H1 (cell line): Measurements from ENCODE around the gene WWC1. TPM values are rescaled to one million over a fixed set of nuclear protein-coding genes. Genes with fewer than 3 reads are reported as not detected.

Experiments used
- CTCF ChIA-PET: fragments of 300-600 bp; sonication (Branson Sonifier 250); formaldehyde crosslinking; loops from one replicate; lab custom pipeline; 2021; ENCODE audit not compliant: partially characterized antibody; lab: Charles Lee
- POLR2A ChIA-PET: fragments of 300-600 bp; sonication (Branson Sonifier 250); formaldehyde crosslinking; loops from one replicate; lab custom pipeline; 2021; ENCODE audit warnings: inconsistent platforms; ENCODE audit not compliant: partially characterized antibody; lab: Charles Lee
- DNase-seq, 2 experiments: peaks; one replicate each; pipeline versions ENCODE4 v3.0.0 to v3.0.0-alpha.2; 2010 to 2022; ENCODE audit warnings: low spot score in 2 of 2, low read depth in 1 of 2, mixed read lengths in 1 of 2
- FAIRE-seq: peaks from 2 replicates; lab custom pipeline; 2011; peaks lifted over from hg19 to GRCh38; lab: Jason Lieb, UNC
- H2AFZ ChIP-seq: 2 replicates; pipeline ENCODE4 v1.8.1; 2012; ENCODE audit warnings: low read length, inconsistent platforms
- H2AK5ac ChIP-seq: 2 replicates; pipeline ENCODE4 v1.6.1; 2013; ENCODE audit warnings: low read depth, low read length
- H2BK120ac ChIP-seq: replicated peaks from 2 replicates; pipeline ENCODE3; 2013; ENCODE audit warnings: low read depth, low read length, inconsistent platforms
- H2BK12ac ChIP-seq: 2 replicates; pipeline ENCODE4 v1.6.1; 2013; ENCODE audit warnings: low read depth, low read length
- H2BK15ac ChIP-seq: 2 replicates; pipeline ENCODE4 v1.6.1; 2013; ENCODE audit warnings: low read length
- H2BK20ac ChIP-seq: 2 replicates; pipeline ENCODE4 v1.6.1; 2013; ENCODE audit warnings: low read length
- H2BK5ac ChIP-seq: 2 replicates; pipeline ENCODE4 v1.6.1; 2013; ENCODE audit warnings: low read depth, low read length
- H3K14ac ChIP-seq: 2 replicates; pipeline ENCODE4 v1.6.1; 2013; ENCODE audit warnings: inconsistent platforms; ENCODE audit not compliant: insufficient read length
- H3K18ac ChIP-seq: 2 replicates; pipeline ENCODE4 v1.6.1; 2013; ENCODE audit warnings: low read length; ENCODE audit errors: extremely low read depth
- H3K23ac ChIP-seq: 2 replicates; pipeline ENCODE4 v1.6.1; 2013; ENCODE audit warnings: inconsistent platforms; ENCODE audit not compliant: insufficient read length
- H3K23me2 ChIP-seq: 2 replicates; pipeline ENCODE4 v1.6.1; 2013; ENCODE audit warnings: low read depth, low read length
- H3K27ac ChIP-seq: 2 replicates; pipeline ENCODE4 v1.6.1; 2011; ENCODE audit warnings: low read depth, low read length, inconsistent platforms
- H3K27me3 ChIP-seq, 4 experiments: replicated peaks in 1 of 4; 1 replicate in 1 of 4; 2 replicates in 3 of 4; pipeline versions ENCODE4 v1.6.1 to v1.8.1; 2011 to 2013; ENCODE audit warnings: low read length in 3 of 4, mild to moderate bottlenecking in 3 of 4, inconsistent platforms in 2 of 4, mixed read lengths in 2 of 4, moderate library complexity in 1 of 4; ENCODE audit not compliant: control insufficient read depth in 3 of 4, insufficient read depth in 3 of 4; ENCODE audit errors: extremely low read depth in 1 of 4
- H3K36me3 ChIP-seq, 4 experiments: 2 replicates each; pipeline versions ENCODE4 v1.6.1 to v1.8.1; 2011 to 2013; ENCODE audit warnings: mild to moderate bottlenecking in 4 of 4, low read length in 3 of 4, moderate library complexity in 2 of 4, control low read depth in 1 of 4, inconsistent platforms in 1 of 4; ENCODE audit not compliant: insufficient read depth in 4 of 4, control insufficient read depth in 2 of 4
- H3K4ac ChIP-seq: replicated peaks from 2 replicates; pipeline ENCODE3; 2013; ENCODE audit warnings: low read length, low read depth, mixed read lengths, inconsistent platforms; ENCODE audit not compliant: insufficient read length
- H3K4me1 ChIP-seq, 4 experiments: replicated peaks in 1 of 4; 1 replicate in 1 of 4; 2 replicates in 3 of 4; pipeline versions ENCODE4 v1.6.1 to v1.8.1; 2011 to 2013; ENCODE audit warnings: low read length in 3 of 4, inconsistent platforms in 2 of 4, mixed read lengths in 1 of 4; ENCODE audit not compliant: insufficient read depth in 4 of 4, control insufficient read depth in 3 of 4
- H3K4me2 ChIP-seq, 2 experiments: 2 replicates each; pipeline versions ENCODE4 v1.6.1 to v1.8.1; 2011 to 2013; ENCODE audit warnings: low read depth in 2 of 2, low read length in 2 of 2, control low read depth in 1 of 2, inconsistent platforms in 1 of 2, mild to moderate bottlenecking in 1 of 2; ENCODE audit not compliant: insufficient read depth in 1 of 2
- H3K4me3 ChIP-seq, 4 experiments: fragments of 200-600, 300-600 bp in 1 of 4; sonication (generic), shearing (Covaris generic), sonication (Bioruptor Twin) in 1 of 4; 2 replicates each; pipeline versions ENCODE4 v1.5.1 to v1.8.1; 2011 to 2016; ENCODE audit warnings: low read length in 4 of 4, low read depth in 3 of 4, control low read depth in 2 of 4, inconsistent platforms in 2 of 4, mild to moderate bottlenecking in 2 of 4, mixed read lengths in 1 of 4, moderate library complexity in 1 of 4; ENCODE audit not compliant: insufficient read depth in 2 of 4; ENCODE audit errors: extremely low read depth in 1 of 4
- H3K56ac ChIP-seq: replicated peaks from 2 replicates; pipeline ENCODE3; 2013; ENCODE audit warnings: low read depth, mild to moderate bottlenecking, mixed read lengths, low read length, inconsistent platforms; ENCODE audit not compliant: insufficient read length
- H3K79me1 ChIP-seq: 2 replicates; pipeline ENCODE4 v1.6.1; 2013; ENCODE audit warnings: low read depth, low read length, control low read depth
- H3K79me2 ChIP-seq, 2 experiments: 2 replicates each; pipeline versions ENCODE4 v1.6.1 to v1.8.1; 2012 to 2013; ENCODE audit warnings: low read length in 2 of 2, mild to moderate bottlenecking in 2 of 2, inconsistent platforms in 1 of 2; ENCODE audit not compliant: insufficient read depth in 2 of 2, control insufficient read depth in 1 of 2
- H3K9ac ChIP-seq, 4 experiments: replicated peaks in 1 of 4; 1 replicate in 1 of 4; 2 replicates in 3 of 4; pipeline versions ENCODE4 v1.6.1 to v1.8.1; 2011 to 2013; ENCODE audit warnings: low read depth in 3 of 4, low read length in 3 of 4, control low read depth in 2 of 4, mild to moderate bottlenecking in 2 of 4, moderate library complexity in 2 of 4, inconsistent platforms in 1 of 4; ENCODE audit errors: extremely low read depth in 1 of 4
- H3K9me3 ChIP-seq, 2 experiments: 2 replicates each; pipeline versions ENCODE4 v1.6.1 to v1.8.1; 2012 to 2013; ENCODE audit warnings: mild to moderate bottlenecking in 2 of 2, moderate library complexity in 2 of 2, control low read depth in 1 of 2, inconsistent platforms in 1 of 2, low read depth in 1 of 2, low read length in 1 of 2, mixed read lengths in 1 of 2; ENCODE audit not compliant: insufficient read depth in 2 of 2
- H4K20me1 ChIP-seq, 2 experiments: replicated peaks in 1 of 2; 2 replicates each; pipeline versions ENCODE3 to v1.8.1; 2011 to 2013; ENCODE audit warnings: inconsistent platforms in 2 of 2, low read length in 2 of 2, mild to moderate bottlenecking in 1 of 2; ENCODE audit not compliant: insufficient read depth in 2 of 2, control insufficient read depth in 1 of 2
- H4K5ac ChIP-seq: 2 replicates; pipeline ENCODE4 v1.6.1; 2013; ENCODE audit warnings: low read length, low read depth, mixed read lengths, inconsistent platforms; ENCODE audit not compliant: insufficient read length
- H4K8ac ChIP-seq: 2 replicates; pipeline ENCODE4 v1.8.0; 2013; ENCODE audit warnings: mild to moderate bottlenecking, moderate library complexity, low read length, inconsistent platforms; ENCODE audit not compliant: insufficient read depth; ENCODE audit errors: extremely low read depth
- H4K91ac ChIP-seq: replicated peaks from 2 replicates; pipeline ENCODE3; 2013; ENCODE audit warnings: low read length, mixed read lengths, inconsistent platforms; ENCODE audit not compliant: insufficient read length
- HDAC6 ChIP-seq: IDR thresholded peaks from one replicate; pipeline ENCODE4 v1.7.1; 2012; ENCODE audit warnings: low read depth, mild to moderate bottlenecking, inconsistent platforms, low read length, moderate library complexity
- NANOG ChIP-seq: IDR thresholded peaks from 2 replicates; pipeline ENCODE4 v1.6.1; 2011; ENCODE audit warnings: low read length, low read depth, mild to moderate bottlenecking, inconsistent platforms; ENCODE audit not compliant: insufficient read depth, poor library complexity, severe bottlenecking
- RNF2 ChIP-seq: fragments of 200-900, 300-1000 bp; sonication (generic); IDR thresholded peaks from 2 replicates; pipeline ENCODE4 v1.7.1; 2016; ENCODE audit warnings: borderline replicate concordance, low read depth, mild to moderate bottlenecking, antibody characterized with exemption, low read length; ENCODE audit not compliant: poor library complexity, severe bottlenecking; ENCODE audit errors: missing control alignments
- RXRA ChIP-seq: IDR thresholded peaks from 2 replicates; pipeline ENCODE4 v1.6.1; 2011; ENCODE audit warnings: low read depth, mild to moderate bottlenecking, low read length, moderate library complexity; ENCODE audit not compliant: insufficient read depth
- WGBS, 2 experiments: shearing (Covaris generic) in 1 of 2; methylation state at CpG; one replicate each; pipeline versions ENCODE4 v1.1.6 to v1.1.7; 2013 to 2015; ENCODE audit warnings: low lambda C conversion rate in 2 of 2, mixed read lengths in 2 of 2, inconsistent platforms in 1 of 2, low coverage in 1 of 2, missing lambda C conversion rate in 1 of 2; ENCODE audit not compliant: insufficient replicate concordance in 2 of 2, insufficient coverage in 1 of 2, insufficient read length in 1 of 2; ENCODE audit errors: extremely low coverage in 1 of 2, missing lambda C conversion rate in 1 of 2; 5-methylcytosine and 5-hydroxymethylcytosine counted together
- polyA plus RNA-seq, 7 experiments: library from polyadenylated mRNA; depleted of rRNA in 3 of 7; stranded (reverse) in 5 of 7; unstranded in 2 of 7; fragments of >200 nt in 5 of 7; fragments of 200-250 nt in 2 of 7; gene quantifications; 1 replicate in 5 of 7; 2 replicates in 1 of 7; 4 replicates in 1 of 7; pipeline versions ENCODE4 v1.2.1 to v1.2.3, GENCODE V29; 2011 to 2013; ENCODE audit warnings: missing spikeins in 2 of 7, mixed read lengths in 2 of 7
- total RNA-seq: library from RNA; stranded (reverse); fragmentation: NEBNext Ultra II Directional; extraction: Animal tissue kit (Norgen Biotek cat#: 25700); gene quantifications from 2 replicates; pipeline ENCODE4 v1.2.1, GENCODE V29; 2021

WWC1 gene
- total and polyA plus RNA-seq, 2 of the 8 experiments (the other 6 are each of a cell fraction or from before 2014, with no cell fraction given), result 16.4 to 41.1 TPM

GRCh38 chr5:168427224-168427623 is 135.8 kb downstream of the WWC1 start:
- Histone ChIP-seq H3K18ac (no peak overlapping the region), H2AK5ac (no peak overlapping the region), H3K36me3 (peaks cover 4 to 37% (median 23%) of the 10 kb centered on the region in 4 experiments), H4K91ac (no peak overlapping the region), H4K20me1 (peaks cover 1 to 2% of the 10 kb centered on the region in 2 experiments), H3K14ac (no peak overlapping the region), H3K4ac (no peak overlapping the region), H2BK12ac (no peak overlapping the region), H2BK20ac (no peak overlapping the region), H4K5ac (no peak overlapping the region), H2BK5ac (no peak overlapping the region), H2AFZ (no peak overlapping the region), H3K56ac (no peak overlapping the region), H3K4me2 (no peak overlapping the region), H3K79me1 (no peaks in the 10 kb centered on the region), H3K27me3 (no peaks in the 10 kb centered on the region), H2BK15ac (no peak overlapping the region), H3K23ac (no peak overlapping the region), H3K27ac (no peak overlapping the region), H4K8ac (no peak overlapping the region), H3K4me3 (no peak overlapping the region), H3K23me2 (no peaks in the 10 kb centered on the region), H3K9ac (no peak overlapping the region), H3K4me1 (no peaks in the 10 kb centered on the region), H3K9me3 (no peaks in the 10 kb centered on the region), H2BK120ac (no peak overlapping the region), H3K79me2 (no peaks in the 10 kb centered on the region)
- DNase-seq, result no peak
- ChIA-PET CTCF (interaction anchor here (0.9 to 10.0 kb wide), 6 partner anchors 11 to 158 kb away, joined by 3 to 66 read pairs (median 4); no protein-coding TSS in a partner anchor), POLR2A (no interaction called here)
- WGBS, 2 experiments, result 79% methylated on average over 3 of the region's 4 CpGs; no CpG with 5 or more reads in 1 of the 2 experiments
- FAIRE-seq, result no peak
- TF ChIP-seq NANOG (no peak), HDAC6 (no peak), RXRA (no peak), RNF2 (no peak)
